T-cell (primary cell): ENCODE measurements around the gene ABHD15. TPM values are rescaled to one million over a fixed set of nuclear protein-coding genes. Genes with fewer than 3 reads are reported as not detected.

Experiments used
- ATAC-seq, 4 experiments: fragments of 200-7000 bp in 3 of 4; fragments of 150-1000 bp in 1 of 4; cut with Tn5 transposase; replicated peaks in 1 of 4; 1 replicate in 3 of 4; 2 replicates in 1 of 4; pipeline ENCODE4 v1.10.0; 2021; ENCODE audit warnings: moderate library complexity in 3 of 4, mild to moderate bottlenecking in 2 of 4, moderate number of reproducible peaks in 1 of 4
- CTCF ChIA-PET, 2 donors: fragments of 300-600 bp; sonication (Branson Sonifier 250); formaldehyde crosslinking; loops; one replicate each; lab custom pipeline; 2022; ENCODE audit warnings: antibody characterized with exemption in 2 of 2; lab: Charles Lee
- POLR2A ChIA-PET, 2 donors: fragments of 300-600 bp; sonication (Branson Sonifier 250); formaldehyde crosslinking; loops; one replicate each; lab custom pipeline; 2022; ENCODE audit warnings: antibody characterized with exemption in 2 of 2; lab: Charles Lee
- DNase-seq, 35 experiments: peaks; one replicate each; pipeline versions ENCODE4 v3.0.0 to v3.0.0-alpha.2; 2013 to 2023
- H3K27ac ChIP-seq: one replicate; pipeline ENCODE4 v1.5.1; 2013; ENCODE audit warnings: low read length
- H3K27me3 ChIP-seq, 2 experiments: replicated peaks in 1 of 2; 1 replicate in 1 of 2; 2 replicates in 1 of 2; pipeline versions ENCODE4 v1.6.1 to v1.7.0; 2013; ENCODE audit warnings: low read length in 1 of 2, mixed read lengths in 1 of 2; ENCODE audit not compliant: control insufficient read depth in 2 of 2, insufficient read depth in 2 of 2; ENCODE audit errors: extremely low read depth in 1 of 2
- H3K36me3 ChIP-seq, 2 donors: 1 replicate in 1 of 2; 2 replicates in 1 of 2; pipeline versions ENCODE4 v1.6.1 to v1.7.0; 2013; ENCODE audit warnings: low read length in 1 of 2; ENCODE audit not compliant: control insufficient read depth in 2 of 2, insufficient read depth in 1 of 2; ENCODE audit errors: extremely low read depth in 1 of 2
- H3K4me1 ChIP-seq, 2 experiments: 1 replicate in 1 of 2; 2 replicates in 1 of 2; pipeline versions ENCODE4 v1.6.1 to v1.7.0; 2013; ENCODE audit warnings: low read length in 2 of 2, mixed read lengths in 1 of 2; ENCODE audit not compliant: insufficient read depth in 2 of 2, control insufficient read depth in 1 of 2; ENCODE audit errors: extremely low read depth in 1 of 2
- H3K4me3 ChIP-seq, 2 donors: 1 replicate in 1 of 2; 2 replicates in 1 of 2; pipeline versions ENCODE4 v1.5.1 to v1.7.0; 2013; ENCODE audit warnings: mild to moderate bottlenecking in 2 of 2, low read length in 1 of 2, moderate library complexity in 1 of 2; ENCODE audit not compliant: control insufficient read depth in 1 of 2; ENCODE audit errors: extremely low read depth in 1 of 2
- H3K9me3 ChIP-seq: 2 replicates; pipeline ENCODE4 v1.7.0; 2013
- H3K27ac Mint-ChIP-seq, 2 donors: one replicate each; pipeline ENCODE4 v1.8.0; 2020 to 2021; ENCODE audit warnings: mild to moderate bottlenecking in 2 of 2, mixed read lengths in 2 of 2
- H3K27me3 Mint-ChIP-seq, 2 donors: one replicate each; pipeline ENCODE4 v1.8.0; 2021 to 2022; ENCODE audit warnings: mixed read lengths in 2 of 2
- H3K36me3 Mint-ChIP-seq: one replicate; pipeline ENCODE4 v1.8.0; 2021; ENCODE audit warnings: mixed read lengths
- H3K4me1 Mint-ChIP-seq, 3 donors: one replicate each; pipeline ENCODE4 v1.8.0; 2020 to 2022; ENCODE audit warnings: mixed read lengths in 3 of 3, mild to moderate bottlenecking in 1 of 3
- H3K4me3 Mint-ChIP-seq, 3 donors: one replicate each; pipeline ENCODE4 v1.8.0; 2020 to 2022; ENCODE audit warnings: mild to moderate bottlenecking in 3 of 3, mixed read lengths in 3 of 3, moderate library complexity in 3 of 3
- H3K9me3 Mint-ChIP-seq, 3 donors: one replicate each; pipeline ENCODE4 v1.8.0; 2020 to 2022; ENCODE audit warnings: mixed read lengths in 3 of 3
- WGBS: methylation state at CpG from one replicate; pipeline ENCODE4 v1.1.5; 2013; ENCODE audit warnings: missing lambda C conversion rate; ENCODE audit not compliant: insufficient coverage; 5-methylcytosine and 5-hydroxymethylcytosine counted together
- total RNA-seq, 35 experiments: library from RNA in 6 of 35; stranded (reverse) in 6 of 35; fragments of 120-200 nt in 1 of 35; gene quantifications; one replicate each; pipeline versions ENCODE4 v1.2.1 to v1.2.4 and lab custom pipeline; 2013 to 2026

The ABHD15 gene
- total RNA-seq, 5 donors from 2014 or later (not counting 1 experiment from before 2014, with no cell fraction given) = 7.9 to 23.1 (median 16.5) TPM

- H3K4me3 Mint-ChIP-seq = no peak overlapping the region
- Histone ChIP-seq H3K9me3 (no peaks in the 10 kb centered on the region), H3K36me3 (peaks cover 31 to 74% of the 10 kb centered on the region in 2 donors), H3K4me1 (peaks cover 0 to 19% of the 10 kb centered on the region in 2 experiments), H3K4me3 (no peak overlapping the region), H3K27ac (no peak overlapping the region), H3K27me3 (no peaks in the 10 kb centered on the region)
- ChIA-PET CTCF (interaction anchor here in 1 of 2 donors (0.6 kb wide), 1 partner anchor 232 kb away, joined by 5 read pairs; no protein-coding TSS in a partner anchor), POLR2A (interaction anchor here in 1 of 2 donors (0.6 kb wide), 1 partner anchor 22 kb away, joined by 5 read pairs; no protein-coding TSS in a partner anchor)
- peaks cover 12 to 15% (median 12%) of the 10 kb centered on the region in 3 donors for H3K4me1 Mint-ChIP-seq
- H3K27ac Mint-ChIP-seq = no peak overlapping the region
- H3K9me3 Mint-ChIP-seq = no peaks in the 10 kb centered on the region
- ATAC-seq (no peak), DNase-seq (no peak)
- 93% methylated on average over 28 of the region's 28 CpGs for WGBS
- peaks cover 15% of the 10 kb centered on the region for H3K36me3 Mint-ChIP-seq
- no peaks in the 10 kb centered on the region for H3K27me3 Mint-ChIP-seq
Observed at GRCh38 chr17:29575511-29576213, 8.8 kb upstream of the ABHD15 start.

DNA sequence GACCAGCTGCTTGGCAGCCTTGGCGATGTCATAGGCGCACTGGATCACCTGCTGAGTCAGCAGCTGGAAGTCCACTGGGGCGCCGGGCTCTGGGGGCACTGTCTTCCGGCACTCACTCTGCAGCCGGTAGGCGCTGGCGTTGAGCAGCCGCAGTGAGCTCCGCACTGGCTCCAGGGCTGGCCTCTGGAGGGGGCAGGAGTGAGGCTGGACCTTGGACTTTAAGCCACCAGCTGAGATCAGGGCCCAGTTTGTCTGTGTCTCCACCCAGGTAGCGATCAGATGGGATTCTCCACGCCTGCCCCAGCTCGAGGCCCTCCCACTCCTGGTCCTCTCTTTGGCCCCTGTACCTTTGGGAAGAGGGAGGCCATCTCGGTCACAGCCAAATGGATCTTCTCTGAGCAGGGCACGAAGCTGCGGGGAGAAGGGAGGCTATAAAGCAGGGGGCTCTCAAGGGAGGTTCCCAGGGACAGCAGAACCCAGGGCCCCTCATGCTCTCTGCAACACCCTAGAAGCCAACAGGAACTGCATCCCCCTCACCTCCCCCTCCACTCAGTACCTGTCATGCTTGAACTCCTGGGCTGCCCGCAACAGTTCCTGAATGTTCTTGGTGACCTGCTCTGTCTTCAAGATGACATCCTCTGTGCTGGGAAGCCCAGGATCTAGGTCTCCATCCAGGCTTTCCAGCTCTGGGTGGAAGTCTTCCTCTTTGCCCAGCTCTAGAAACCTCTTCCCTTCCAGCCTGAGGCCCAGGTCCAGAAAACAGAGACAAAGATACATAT lies 8.1 kb upstream of the ABHD15 start:
- WGBS = 98% methylated on average over 12 of the region's 17 CpGs
- no peak overlapping the region for H3K27ac Mint-ChIP-seq
- CTCF ChIA-PET = interaction anchor here (0.6 kb wide), 2 partner anchors 205 to 233 kb away, joined by 5 read pairs; no protein-coding TSS in a partner anchor

DNA sequence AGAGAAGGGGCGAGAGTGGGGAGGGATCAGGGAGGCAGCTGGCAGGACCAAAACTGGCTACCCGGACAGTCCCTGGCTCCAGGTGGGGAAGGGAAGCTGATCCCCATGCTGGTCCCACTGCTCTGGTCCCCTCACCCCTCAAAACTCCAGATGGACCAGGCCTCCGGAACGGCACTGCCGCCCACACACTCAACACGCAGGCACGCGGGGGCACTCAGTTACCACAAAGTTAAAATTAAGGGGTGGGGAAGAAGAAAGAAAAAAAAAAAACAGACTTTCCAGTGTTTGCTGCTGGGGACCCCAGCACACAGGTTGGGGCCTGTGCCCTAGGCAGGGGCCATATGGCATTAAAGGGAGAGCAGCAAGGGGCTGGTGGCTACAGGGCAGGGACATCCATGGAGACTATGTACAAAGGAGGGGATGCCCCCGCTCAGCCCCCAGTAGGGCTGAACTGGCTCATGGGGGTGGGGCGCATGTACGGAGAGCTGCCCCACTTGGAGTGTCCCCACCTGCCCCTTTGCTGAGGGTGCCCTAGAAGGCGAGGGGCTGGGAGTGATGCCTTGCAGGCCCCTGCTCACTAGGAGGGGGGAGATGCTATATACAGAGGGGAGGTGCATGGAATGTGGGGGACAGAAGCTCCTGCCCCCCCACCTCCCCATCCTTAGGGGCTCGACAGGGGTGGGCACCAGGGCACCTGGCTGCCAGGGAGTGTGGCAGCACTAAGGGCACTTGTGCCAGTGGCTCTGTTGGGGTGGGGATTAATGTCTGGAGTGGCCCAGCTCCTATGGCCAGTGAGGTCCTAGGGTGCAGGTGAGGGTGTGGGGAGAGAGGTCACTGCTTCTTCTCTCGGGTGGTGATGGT lies 7.3 kb upstream of the ABHD15 start:
- POLR2A ChIA-PET = no interaction called here
- CTCF ChIA-PET = interaction anchor here in 1 of 2 donors (0.6 to 0.7 kb wide), 2 partner anchors 165 to 206 kb away, joined by 5 read pairs; no protein-coding TSS in a partner anchor
- H3K4me1 Mint-ChIP-seq = peaks cover 10 to 18% (median 13%) of the 10 kb centered on the region in 3 donors
- H3K27ac Mint-ChIP-seq = no peak overlapping the region
- Histone ChIP-seq H3K4me3 (no peak overlapping the region), H3K27me3 (no peaks in the 10 kb centered on the region), H3K4me1 (peaks cover 5 to 17% of the 10 kb centered on the region in 2 experiments), H3K27ac (no peak overlapping the region), H3K9me3 (no peaks in the 10 kb centered on the region), H3K36me3 (peaks cover 26 to 64% of the 10 kb centered on the region in 2 donors)
- no peaks in the 10 kb centered on the region for H3K9me3 Mint-ChIP-seq
- peak in 1 of 35 experiments; percentile 11 for DNase-seq
- H3K27me3 Mint-ChIP-seq = no peaks in the 10 kb centered on the region
- H3K4me3 Mint-ChIP-seq = no peak overlapping the region
- WGBS = 94% methylated on average over 4 of the region's 14 CpGs
- no peak for ATAC-seq
- peaks cover 6% of the 10 kb centered on the region for H3K36me3 Mint-ChIP-seq

More for the DNA sequence above, 8.1 kb upstream of the ABHD15 start:
- Histone ChIP-seq H3K27ac (no peak overlapping the region), H3K4me1 (peaks cover 0 to 12% of the 10 kb centered on the region in 2 experiments), H3K9me3 (no peaks in the 10 kb centered on the region), H3K4me3 (no peak overlapping the region), H3K36me3 (peaks cover 26 to 72% of the 10 kb centered on the region in 2 donors), H3K27me3 (no peaks in the 10 kb centered on the region)
- DNase-seq (peak in 1 of 35 experiments; percentile 12), ATAC-seq (no peak)
- Mint-ChIP-seq H3K4me1 (peaks cover 8 to 13% (median 8%) of the 10 kb centered on the region in 3 donors), H3K9me3 (no peaks in the 10 kb centered on the region), H3K27me3 (no peaks in the 10 kb centered on the region), H3K36me3 (peaks cover 10% of the 10 kb centered on the region), H3K4me3 (no peak overlapping the region)
- POLR2A ChIA-PET = interaction anchor here in 1 of 2 donors (0.6 kb wide), 1 partner anchor 21 kb away, joined by 5 read pairs; no protein-coding TSS in a partner anchor

DNA sequence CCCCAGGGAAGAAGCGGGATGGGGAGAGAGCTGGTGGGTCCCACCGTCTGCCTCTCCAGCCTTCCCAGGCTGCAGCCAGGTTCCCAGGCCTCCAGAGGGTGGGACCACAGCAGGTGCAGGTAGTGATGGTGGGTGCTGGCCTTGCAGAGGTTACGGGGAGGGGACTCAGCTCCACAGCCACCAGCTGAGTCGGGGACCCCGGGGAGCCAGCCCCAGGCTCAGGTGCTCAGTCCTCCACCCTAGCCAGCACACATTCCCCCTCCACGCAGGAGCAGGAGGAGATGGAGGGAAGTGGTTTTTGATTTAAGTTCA lies 6.7 kb upstream of the ABHD15 start:
- Mint-ChIP-seq H3K9me3 (no peaks in the 10 kb centered on the region), H3K27ac (no peak overlapping the region), H3K36me3 (peaks cover 5% of the 10 kb centered on the region), H3K4me1 (peaks cover 12 to 20% (median 16%) of the 10 kb centered on the region in 3 donors), H3K4me3 (no peak overlapping the region), H3K27me3 (no peaks in the 10 kb centered on the region)
- CTCF ChIA-PET = interaction anchor here in 1 of 2 donors (0.7 kb wide), 1 partner anchor 166 kb away, joined by 5 read pairs; no protein-coding TSS in a partner anchor
- Histone ChIP-seq H3K4me3 (no peak overlapping the region), H3K27ac (no peak overlapping the region), H3K9me3 (no peaks in the 10 kb centered on the region), H3K36me3 (peaks cover 26 to 58% of the 10 kb centered on the region in 2 donors), H3K4me1 (peaks cover 5 to 22% of the 10 kb centered on the region in 2 experiments), H3K27me3 (no peaks in the 10 kb centered on the region)
- DNase-seq (peak in 2 of 35 experiments; percentile 4 to 11), ATAC-seq (no peak)
- POLR2A ChIA-PET = no interaction called here
- WGBS = 80% methylated on average over 1 of the region's 6 CpGs

DNA sequence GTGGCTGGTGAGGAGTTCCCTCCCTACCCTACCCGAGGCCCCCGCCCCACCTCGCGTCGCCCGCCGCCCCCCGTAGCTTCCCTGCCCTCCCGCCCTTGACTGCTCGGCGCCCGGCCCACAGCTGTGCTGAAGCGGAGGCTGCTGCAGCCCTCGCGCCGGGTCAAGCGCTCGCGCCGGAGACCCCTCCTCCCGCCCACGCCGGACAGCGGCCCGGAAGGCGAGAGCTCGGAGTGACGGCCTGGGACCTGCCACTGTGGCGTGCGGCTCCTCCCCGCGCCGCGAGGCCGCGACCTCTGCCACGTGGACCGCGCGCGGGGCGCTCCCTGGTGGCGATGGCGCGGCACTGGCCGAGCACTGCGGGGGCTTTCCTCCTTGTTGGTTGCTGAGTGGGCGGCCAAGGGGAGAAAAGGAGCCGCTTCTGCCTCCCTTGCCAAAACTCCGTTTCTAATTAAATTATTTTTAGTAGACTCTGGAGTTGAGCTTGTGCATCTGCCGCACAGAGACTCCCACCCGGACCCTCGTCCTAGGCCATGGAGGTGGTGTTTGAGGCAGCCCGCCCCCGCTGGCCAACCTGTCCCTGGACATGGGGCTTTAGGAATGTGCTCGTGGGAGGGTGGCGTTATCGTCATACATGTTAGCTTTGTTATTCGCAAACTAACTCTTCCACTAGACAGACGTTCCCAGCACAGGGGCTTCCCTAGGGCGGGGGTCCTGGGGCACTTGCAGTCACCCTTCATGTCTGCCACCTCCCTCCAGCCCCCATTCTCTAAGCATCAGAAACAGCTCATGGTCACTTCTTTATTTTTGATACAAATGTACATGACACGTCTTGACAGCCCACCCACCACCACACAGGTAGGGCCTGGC lies 6.1 kb upstream of the ABHD15 start:
- ATAC-seq (peak; percentile 16 to 37 (median 26)), DNase-seq (peak in 21 of 35 experiments; percentile 26 to 78 (median 57))
- no peaks in the 10 kb centered on the region for H3K27me3 Mint-ChIP-seq
- H3K4me1 ChIP-seq = peaks cover 5 to 25% of the 10 kb centered on the region in 2 experiments
- no peak overlapping the region for H3K4me3 ChIP-seq
- 42% methylated on average over 42 of the region's 62 CpGs for WGBS
- H3K9me3 ChIP-seq = no peaks in the 10 kb centered on the region
- H3K9me3 Mint-ChIP-seq = no peaks in the 10 kb centered on the region
- no peak overlapping the region for H3K4me3 Mint-ChIP-seq
- no peak overlapping the region for H3K27ac Mint-ChIP-seq
- H3K36me3 Mint-ChIP-seq = peaks cover 3% of the 10 kb centered on the region
- no peaks in the 10 kb centered on the region for H3K27me3 ChIP-seq
- peaks cover 26 to 52% of the 10 kb centered on the region in 2 donors for H3K36me3 ChIP-seq
- no peak overlapping the region for H3K27ac ChIP-seq
- peaks cover 12 to 20% (median 16%) of the 10 kb centered on the region in 3 donors for H3K4me1 Mint-ChIP-seq
- CTCF ChIA-PET = interaction anchor here (0.6 to 1.5 kb wide), 3 partner anchors 37 to 203 kb away, joined by 5 to 7 read pairs (median 6); no protein-coding TSS in a partner anchor
- POLR2A ChIA-PET = interaction anchor here in 1 of 2 donors (0.6 kb wide), 1 partner anchor 45 kb away, joined by 3 read pairs; no protein-coding TSS in a partner anchor
